ENCODE data around the gene ISX. TPM values are rescaled to one million over a fixed set of nuclear protein-coding genes. Genes with fewer than 3 reads are reported as not detected.

Gene ISX
- total and polyA plus RNA-seq, 11 donors, result not detected

DNA sequence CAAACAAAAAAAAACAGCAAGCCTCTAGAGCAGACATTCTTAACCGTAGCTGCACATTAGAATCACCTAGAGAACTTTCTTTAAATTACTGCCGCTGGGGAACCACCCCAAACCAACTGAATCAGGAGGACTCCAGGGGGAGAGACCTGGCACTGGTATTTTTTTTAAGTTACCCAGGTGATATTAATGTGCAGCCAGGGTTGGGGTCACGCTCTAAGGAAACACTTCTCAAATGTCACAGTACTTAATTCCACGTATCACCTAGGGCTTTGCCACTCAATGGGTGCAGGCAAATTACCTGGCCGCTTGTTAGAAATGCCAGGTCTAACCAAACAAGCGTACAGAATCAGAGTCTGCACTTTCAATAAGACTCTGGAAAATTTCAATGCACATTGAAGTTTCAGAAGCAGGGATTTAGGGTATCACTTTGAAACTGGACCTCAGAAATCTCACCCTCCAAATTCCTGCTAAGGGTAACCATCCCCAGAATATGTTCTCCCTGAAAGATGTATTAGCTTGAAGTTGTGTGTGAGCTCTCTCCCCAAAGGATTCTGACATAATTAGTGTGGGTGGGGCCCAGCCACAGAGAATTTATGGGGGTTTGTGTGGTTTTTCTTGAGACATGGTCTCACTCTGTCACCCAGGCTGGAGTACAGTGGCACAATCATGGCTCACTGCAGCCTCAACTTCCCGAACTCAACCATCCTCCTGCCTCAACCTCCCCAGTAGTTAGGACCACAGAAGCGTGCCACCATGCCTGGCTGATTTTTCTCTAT is 12.7 kb upstream of the ISX start:
- TF ChIP-seq POLR2A (IDR thresholded peaks at IDR 0.05), result no peak
- no peak for TF ChIP-seq CTCF (IDR thresholded peaks at IDR 0.05)
- no peak for ATAC-seq
- no peaks in the 10 kb centered on the region for H3K36me3 ChIP-seq
- H3K27ac ChIP-seq, result no peak overlapping the region
- no peak overlapping the region for H3K4me3 ChIP-seq
- H3K4me1 ChIP-seq, result no peaks in the 10 kb centered on the region
- 77 to 85% (median 85%) methylated on average over 8 of the region's 8 CpGs for WGBS, 4 donors
- DNase-seq, result no peak
- H3K27me3 ChIP-seq, result peaks cover 0 to 14% (median 0%) of the 10 kb centered on the region in 9 donors
- intact Hi-C loops (cut with DNase I), result no loop called here
- peaks cover 0 to 5% (median 0%) of the 10 kb centered on the region in 12 donors for H3K9me3 ChIP-seq

DNA sequence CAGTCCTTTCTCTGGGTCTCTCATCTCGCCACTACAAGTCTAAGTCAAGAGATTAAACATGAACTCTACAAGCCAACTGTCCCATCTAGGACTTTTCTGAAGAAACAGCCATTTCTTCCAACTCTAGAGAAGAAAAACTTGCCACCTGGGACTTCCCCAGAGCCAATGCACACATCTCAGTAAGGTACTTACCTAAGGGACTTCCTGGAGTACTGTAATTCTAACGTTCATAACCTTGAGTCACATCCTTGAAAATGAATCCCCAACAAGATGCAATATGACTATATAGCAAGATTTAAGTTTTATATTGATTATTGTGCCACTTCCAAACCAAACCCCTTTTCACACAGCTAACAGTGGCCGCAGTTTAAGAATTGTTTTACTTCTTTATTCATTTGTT is 11.9 kb upstream of the ISX start:
- no peaks in the 10 kb centered on the region for H3K36me3 ChIP-seq
- peaks cover 0 to 7% (median 0%) of the 10 kb centered on the region in 9 donors for H3K27me3 ChIP-seq
- TF ChIP-seq CTCF (IDR thresholded peaks at IDR 0.05) (no peak), POLR2A (IDR thresholded peaks at IDR 0.05) (no peak)
- WGBS, 4 donors, result 66 to 77% (median 69%) methylated on average over 3 of the region's 3 CpGs
- intact Hi-C loops (cut with DNase I), result no loop called here
- H3K9me3 ChIP-seq, result peaks cover 0 to 5% (median 0%) of the 10 kb centered on the region in 12 donors
- H3K4me1 ChIP-seq, result no peaks in the 10 kb centered on the region
- no peak overlapping the region for H3K27ac ChIP-seq
- no peak overlapping the region for H3K4me3 ChIP-seq
- no peak for ATAC-seq
- no peak for DNase-seq

DNA sequence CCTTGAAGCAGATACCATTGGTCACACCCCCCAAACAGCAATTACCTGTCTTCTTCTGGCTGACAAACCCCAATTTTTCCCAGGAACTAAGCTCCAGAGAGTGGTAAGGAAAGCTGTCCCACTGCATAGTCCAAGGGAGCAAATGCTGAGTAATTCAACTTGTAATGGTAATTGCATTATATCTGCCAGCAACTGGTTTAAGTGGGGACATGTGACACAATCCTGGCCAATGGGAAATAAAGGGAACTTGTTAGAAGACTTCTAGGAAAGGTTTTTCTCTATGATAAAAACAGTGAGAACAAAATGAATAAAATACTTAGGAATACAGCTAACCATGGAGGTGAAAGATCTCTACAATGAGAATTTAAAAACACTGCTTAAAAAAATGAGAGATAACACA is 9.5 kb upstream of the ISX start:
- H3K36me3 ChIP-seq, result no peaks in the 10 kb centered on the region
- H3K9me3 ChIP-seq, result peaks cover 0 to 5% (median 0%) of the 10 kb centered on the region in 12 donors
- no peak overlapping the region for H3K27ac ChIP-seq
- ATAC-seq, result no peak
- intact Hi-C loops (cut with DNase I), result no loop called here
- TF ChIP-seq POLR2A (IDR thresholded peaks at IDR 0.05) (no peak), CTCF (IDR thresholded peaks at IDR 0.05) (no peak)
- H3K4me3 ChIP-seq, result no peak overlapping the region
- peaks cover 0 to 7% (median 0%) of the 10 kb centered on the region in 9 donors for H3K27me3 ChIP-seq
- no peak for DNase-seq
- H3K4me1 ChIP-seq, result no peaks in the 10 kb centered on the region

DNA sequence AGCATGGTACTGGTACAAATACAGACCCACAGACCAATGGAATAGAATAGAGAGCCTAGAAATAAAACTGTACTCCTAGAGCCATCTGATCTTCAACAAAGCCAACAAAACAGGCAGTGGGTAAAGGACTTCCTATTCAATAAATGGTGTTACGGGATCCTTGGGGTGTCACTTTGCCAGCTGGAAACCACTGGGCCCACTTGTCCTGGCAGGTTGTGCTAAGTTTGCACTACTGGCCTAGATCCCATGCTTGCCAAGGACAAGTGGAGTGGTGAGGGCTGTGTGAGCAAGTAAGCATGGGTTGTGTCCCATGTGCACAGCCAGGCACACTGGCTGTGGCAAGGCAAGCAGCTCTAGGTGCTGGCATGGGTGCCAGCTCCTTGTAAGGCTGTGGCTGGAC is 8.8 kb upstream of the ISX start:
- no peaks in the 10 kb centered on the region for H3K36me3 ChIP-seq
- DNase-seq (no peak), ATAC-seq (no peak)
- TF ChIP-seq CTCF (IDR thresholded peaks at IDR 0.05), result no peak
- TF ChIP-seq POLR2A (IDR thresholded peaks at IDR 0.05), result no peak
- H3K27ac ChIP-seq, result no peak overlapping the region
- peaks cover 0 to 7% (median 0%) of the 10 kb centered on the region in 9 donors for H3K27me3 ChIP-seq
- H3K4me1 ChIP-seq, result no peaks in the 10 kb centered on the region
- intact Hi-C loops (cut with DNase I), result no loop called here
- H3K9me3 ChIP-seq, result peaks cover 0 to 5% (median 0%) of the 10 kb centered on the region in 12 donors
- WGBS, 4 donors, result 92 to 100% (median 99%) methylated on average over 1 of the region's 1 CpG
- H3K4me3 ChIP-seq, result no peak overlapping the region
